ENCODE data around the gene PGRMC1.

Gene PGRMC1

DNA sequence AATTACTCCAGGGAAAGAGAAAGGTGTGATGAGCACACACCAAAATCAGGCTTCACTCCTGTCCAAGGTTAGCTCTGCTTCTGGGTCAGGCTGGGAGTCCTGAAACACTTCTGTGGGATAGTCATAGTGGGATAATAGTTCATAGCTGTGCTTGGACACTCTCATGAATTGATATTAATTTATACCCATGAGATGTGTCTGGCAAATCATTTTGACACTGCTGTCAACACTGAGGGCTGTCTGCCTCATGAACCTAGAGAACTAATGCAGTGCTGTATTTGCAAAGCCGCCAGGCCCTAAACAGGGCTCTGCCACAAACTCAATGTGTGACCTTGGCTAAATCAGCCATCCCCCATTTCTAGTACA lies 24.5 kb upstream of the PGRMC1 start:
- DNase-seq (ENCODE audit: low read depth) = no peak
- TF ChIP-seq MYC (IDR thresholded peaks at IDR 0.05; ENCODE audit: low read depth, low read length) = no peak
- TF ChIP-seq POLR2A (IDR thresholded peaks at IDR 0.05; ENCODE audit: extremely low read depth, insufficient read length) = no peak
- TF ChIP-seq, protein P1, sequence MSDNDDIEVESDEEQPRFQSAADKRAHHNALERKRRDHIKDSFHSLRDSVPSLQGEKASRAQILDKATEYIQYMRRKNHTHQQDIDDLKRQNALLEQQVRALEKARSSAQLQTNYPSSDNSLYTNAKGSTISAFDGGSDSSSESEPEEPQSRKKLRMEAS (IDR thresholded peaks at IDR 0.05; ENCODE audit: low read depth, low read length) = no peak
- TF ChIP-seq, protein P2, sequence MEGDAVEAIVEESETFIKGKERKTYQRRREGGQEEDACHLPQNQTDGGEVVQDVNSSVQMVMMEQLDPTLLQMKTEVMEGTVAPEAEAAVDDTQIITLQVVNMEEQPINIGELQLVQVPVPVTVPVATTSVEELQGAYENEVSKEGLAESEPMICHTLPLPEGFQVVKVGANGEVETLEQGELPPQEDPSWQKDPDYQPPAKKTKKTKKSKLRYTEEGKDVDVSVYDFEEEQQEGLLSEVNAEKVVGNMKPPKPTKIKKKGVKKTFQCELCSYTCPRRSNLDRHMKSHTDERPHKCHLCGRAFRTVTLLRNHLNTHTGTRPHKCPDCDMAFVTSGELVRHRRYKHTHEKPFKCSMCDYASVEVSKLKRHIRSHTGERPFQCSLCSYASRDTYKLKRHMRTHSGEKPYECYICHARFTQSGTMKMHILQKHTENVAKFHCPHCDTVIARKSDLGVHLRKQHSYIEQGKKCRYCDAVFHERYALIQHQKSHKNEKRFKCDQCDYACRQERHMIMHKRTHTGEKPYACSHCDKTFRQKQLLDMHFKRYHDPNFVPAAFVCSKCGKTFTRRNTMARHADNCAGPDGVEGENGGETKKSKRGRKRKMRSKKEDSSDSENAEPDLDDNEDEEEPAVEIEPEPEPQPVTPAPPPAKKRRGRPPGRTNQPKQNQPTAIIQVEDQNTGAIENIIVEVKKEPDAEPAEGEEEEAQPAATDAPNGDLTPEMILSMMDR (IDR thresholded peaks at IDR 0.05; ENCODE audit: low read depth, low read length) = no peak
- no peak overlapping the region for H3K4me3 ChIP-seq (ENCODE audit: low read depth, low read length)

DNA sequence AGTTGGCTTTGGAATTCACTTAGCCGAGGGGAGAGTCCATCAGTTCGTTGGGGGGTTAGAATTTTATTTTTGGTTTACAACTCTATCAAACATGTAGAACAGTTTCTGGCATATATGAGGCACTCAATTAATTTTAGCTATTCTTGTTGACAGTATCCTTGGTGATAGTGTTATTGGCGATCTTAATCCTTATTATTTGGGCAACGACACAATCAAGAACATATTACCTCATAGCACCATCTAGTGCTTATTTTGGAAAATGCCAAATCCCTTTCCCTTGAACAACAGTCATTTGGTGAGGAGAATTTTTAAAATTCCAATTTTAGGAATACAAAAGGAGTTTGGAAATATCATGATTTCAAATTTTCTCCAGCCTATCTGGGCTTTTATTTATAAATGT lies 17.9 kb upstream of the PGRMC1 start:
- DNase-seq (ENCODE audit: low read depth) = peak; percentile 15
- no peak overlapping the region for H3K4me3 ChIP-seq (ENCODE audit: low read depth, low read length)
- TF ChIP-seq POLR2A (IDR thresholded peaks at IDR 0.05; ENCODE audit: extremely low read depth, insufficient read length) = no peak
- TF ChIP-seq, protein P2 (IDR thresholded peaks at IDR 0.05; ENCODE audit: low read depth, low read length) = peak; percentile 15

DNA sequence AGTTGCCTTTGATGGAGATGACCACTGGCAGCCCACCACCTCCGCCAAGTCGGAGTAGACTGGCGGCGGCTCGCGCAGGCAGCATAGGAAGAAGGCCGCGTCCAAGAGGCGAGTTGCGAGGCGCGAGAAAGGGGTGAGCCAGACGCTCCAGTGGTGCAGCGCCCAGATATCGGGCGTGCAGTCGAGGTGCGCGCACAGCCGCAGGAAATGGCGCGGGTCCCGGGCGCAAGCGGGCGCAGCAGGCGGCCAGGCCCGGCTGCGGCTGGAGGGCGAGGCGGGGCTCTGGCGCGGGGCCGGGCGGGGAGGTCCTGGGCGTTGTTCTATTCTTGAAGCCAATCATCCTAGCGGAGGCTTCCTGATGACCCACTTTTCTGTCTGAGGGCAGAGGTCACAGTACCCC lies 13.2 kb upstream of the PGRMC1 start:
- TF ChIP-seq POLR2A (IDR thresholded peaks at IDR 0.05; ENCODE audit: extremely low read depth, insufficient read length) = no peak
- TF ChIP-seq, protein P2 (IDR thresholded peaks at IDR 0.05; ENCODE audit: low read depth, low read length) = no peak
- TF ChIP-seq, protein P1 (IDR thresholded peaks at IDR 0.05; ENCODE audit: low read depth, low read length) = no peak
- TF ChIP-seq MYC (IDR thresholded peaks at IDR 0.05; ENCODE audit: low read depth, low read length) = no peak
- DNase-seq (ENCODE audit: low read depth) = no peak
- H3K4me3 ChIP-seq (ENCODE audit: low read depth, low read length) = no peak overlapping the region

DNA sequence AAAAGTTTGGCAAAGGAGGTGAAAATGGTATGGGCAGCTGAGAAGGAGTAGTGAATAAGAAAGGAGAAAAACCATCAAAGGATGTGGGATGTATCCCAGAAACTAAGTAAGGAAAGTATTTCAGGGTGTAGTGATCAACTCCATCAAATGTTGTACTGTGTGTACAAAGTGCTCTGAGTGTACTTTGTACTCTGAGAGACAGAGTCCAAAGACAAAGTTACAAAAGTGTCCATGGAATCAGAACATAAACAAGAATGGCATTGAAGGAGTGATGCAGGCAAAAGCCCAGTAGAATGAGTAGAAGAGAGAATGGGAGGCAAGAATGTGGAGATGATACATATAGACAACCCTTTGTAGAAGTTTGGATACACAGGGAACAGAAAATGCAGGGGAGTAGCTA lies 12.3 kb upstream of the PGRMC1 start:
- TF ChIP-seq POLR2A (IDR thresholded peaks at IDR 0.05; ENCODE audit: extremely low read depth, insufficient read length) (no peak), MYC (IDR thresholded peaks at IDR 0.05; ENCODE audit: low read depth, low read length) (no peak)
- TF ChIP-seq, protein P2 (IDR thresholded peaks at IDR 0.05; ENCODE audit: low read depth, low read length) = no peak
- TF ChIP-seq, protein P1 (IDR thresholded peaks at IDR 0.05; ENCODE audit: low read depth, low read length) = no peak
- DNase-seq (ENCODE audit: low read depth) = no peak
- no peak overlapping the region for H3K4me3 ChIP-seq (ENCODE audit: low read depth, low read length)

DNA sequence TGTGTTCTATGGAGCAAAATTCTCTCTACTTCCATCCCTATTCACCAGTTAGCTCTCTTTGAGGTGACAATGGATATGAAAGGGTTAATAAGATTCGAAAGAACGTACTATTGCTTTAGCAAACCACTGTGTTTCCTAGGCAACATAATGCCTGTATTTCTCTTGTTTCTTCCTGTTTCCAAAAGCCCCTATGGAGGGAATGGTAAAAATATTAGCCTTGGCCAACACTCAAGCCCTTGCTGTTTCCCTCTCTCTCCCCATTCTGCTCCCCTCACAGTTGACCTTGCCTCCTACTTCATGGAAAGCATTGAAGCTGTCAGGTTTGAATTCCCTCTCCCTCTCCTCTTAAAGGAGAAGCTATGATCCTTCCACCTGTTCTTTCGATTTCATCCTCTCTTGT lies 9.6 kb upstream of the PGRMC1 start:
- TF ChIP-seq, protein P1 (IDR thresholded peaks at IDR 0.05; ENCODE audit: low read depth, low read length) = no peak
- no peak for TF ChIP-seq MYC (IDR thresholded peaks at IDR 0.05; ENCODE audit: low read depth, low read length)
- no peak for TF ChIP-seq POLR2A (IDR thresholded peaks at IDR 0.05; ENCODE audit: extremely low read depth, insufficient read length)
- TF ChIP-seq, protein P2 (IDR thresholded peaks at IDR 0.05; ENCODE audit: low read depth, low read length) = no peak
- H3K4me3 ChIP-seq (ENCODE audit: low read depth, low read length) = no peak overlapping the region
- peak; percentile 4 for DNase-seq (ENCODE audit: low read depth)

All from NB4 (cell line).